KMS-11 (cell line): Measurements from ENCODE around the gene RSPRY1.

Experiments
- H2AFZ ChIP-seq: fragments of 200-600 bp; sonication (generic); 2 replicates; pipeline ENCODE4 v1.6.1; 2016; ENCODE audit warnings: antibody characterized with exemption, mixed run types, low read depth
- H3K27ac ChIP-seq: fragments of 200-600 bp; sonication (generic); 2 replicates; pipeline ENCODE4 v1.6.1; 2016; ENCODE audit warnings: mild to moderate bottlenecking, mixed run types
- H3K27me3 ChIP-seq: fragments of 200-600 bp; sonication (generic); 2 replicates; pipeline ENCODE4 v1.6.1; 2017; ENCODE audit warnings: mild to moderate bottlenecking, low read depth, mixed run types, moderate library complexity; ENCODE audit not compliant: insufficient read depth
- H3K36me3 ChIP-seq: fragments of 200-600 bp; sonication (generic); 2 replicates; pipeline ENCODE4 v1.6.1; 2017; ENCODE audit warnings: mild to moderate bottlenecking, mixed run types; ENCODE audit not compliant: insufficient read depth
- H3K4me1 ChIP-seq: fragments of 200-600 bp; sonication (generic); 2 replicates; pipeline ENCODE4 v1.6.1; 2016; ENCODE audit warnings: mild to moderate bottlenecking, low read depth, mixed run types; ENCODE audit not compliant: poor library complexity, severe bottlenecking
- H3K4me2 ChIP-seq: fragments of 200-600 bp; sonication (generic); 2 replicates; pipeline ENCODE4 v1.7.0; 2016; ENCODE audit warnings: mild to moderate bottlenecking, mixed run types
- H3K4me3 ChIP-seq: fragments of 200-600 bp; sonication (generic); IDR thresholded peaks from 2 replicates; pipeline ENCODE4 v1.6.1; 2017; ENCODE audit warnings: low read depth, low read length, mixed read lengths; ENCODE audit not compliant: insufficient read depth
- H3K79me2 ChIP-seq: fragments of 200-600 bp; sonication (generic); 2 replicates; pipeline ENCODE4 v1.6.1; 2016; ENCODE audit warnings: low read depth, mixed run types; ENCODE audit not compliant: insufficient read depth
- H3K9ac ChIP-seq: fragments of 200-600 bp; sonication (generic); 2 replicates; pipeline ENCODE4 v1.6.1; 2016; ENCODE audit warnings: mild to moderate bottlenecking, mixed run types
- H4K20me1 ChIP-seq: fragments of 200-600 bp; sonication (generic); 2 replicates; pipeline ENCODE4 v1.6.1; 2016; ENCODE audit warnings: mild to moderate bottlenecking, mixed run types; ENCODE audit not compliant: insufficient read depth
- CTCF ChIP-seq: fragments of 200-600 bp; sonication (generic); conservative IDR thresholded peaks from 2 replicates; pipeline ENCODE4 v1.6.1; 2017; ENCODE audit warnings: low read depth, mild to moderate bottlenecking, antibody characterized with exemption, low read length, moderate library complexity, mixed read lengths

Gene RSPRY1

GRCh38 chr16:57244463-57244766 lies 58.3 kb downstream of the RSPRY1 start:
- peak overlapping the region; percentile 73 for H3K9ac ChIP-seq
- peak overlapping the region; percentile 63 for H2AFZ ChIP-seq

DNA sequence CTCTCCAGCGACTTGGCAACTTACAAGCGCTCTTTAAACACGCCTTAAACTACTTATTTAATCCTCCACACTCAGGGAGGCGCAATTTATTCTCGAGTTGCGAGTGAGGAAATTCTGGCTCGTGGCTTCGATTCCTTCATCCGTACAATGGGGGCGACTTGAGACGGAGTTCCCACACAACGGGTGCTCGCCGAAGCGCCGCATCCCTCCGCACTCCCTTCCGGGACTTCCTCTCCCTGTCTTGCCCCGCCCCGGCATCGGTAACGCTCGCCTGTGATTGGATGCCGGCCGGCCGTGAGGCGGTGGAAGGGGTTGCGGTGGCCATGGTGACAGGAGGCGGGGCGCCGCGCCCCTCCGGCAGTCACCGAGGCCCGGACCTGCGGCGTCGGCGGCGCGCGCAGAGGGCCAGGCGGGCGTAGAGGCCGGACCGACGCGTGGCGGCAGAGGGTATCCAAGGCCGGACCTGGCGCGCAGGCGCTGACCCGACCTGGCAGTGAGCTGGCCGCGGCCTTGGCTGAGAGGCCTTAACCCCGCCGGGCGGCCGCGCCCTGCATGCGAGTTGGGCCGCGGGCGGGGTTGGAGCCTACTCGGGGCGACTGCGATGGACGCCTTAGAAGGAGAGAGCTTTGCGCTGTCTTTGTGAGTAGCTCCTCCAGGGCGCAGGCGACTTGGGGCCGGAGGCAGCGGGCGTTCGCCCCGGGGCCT lies 58.8 kb downstream of the RSPRY1 start, which contains the start of gene ARL2BP:
Gene ARL2BP, plus strand, starts transcription at position 493 of the 705 bp plus-strand sequence. Its CDS starts 109 bp downstream, at position 602.
- H3K79me2 ChIP-seq: 0 out of 2 replicates have a peak, but pooled peaks cover 3% of the 10 kb centered on the region
- no peaks in the 10 kb centered on the region for H3K36me3 ChIP-seq
- peak within 1 kb of the TSS; percentile 75 for H3K27ac ChIP-seq
- no peaks in the 10 kb centered on the region for H4K20me1 ChIP-seq
- peak within 1 kb of the TSS; percentile 79 for H3K4me2 ChIP-seq
- no peaks in the 10 kb centered on the region for H3K27me3 ChIP-seq
- TF ChIP-seq CTCF: no peak
- H3K9ac ChIP-seq: peak within 1 kb of the TSS; percentile 73
- H3K4me3 ChIP-seq: no peak within 1 kb of the TSS
- peak within 1 kb of the TSS; percentile 72 for H2AFZ ChIP-seq
- H3K4me1 ChIP-seq: peaks cover 13% of the 10 kb centered on the region

More at GRCh38 chr16:57244463-57244766, 58.3 kb downstream of the RSPRY1 start:
- H3K79me2 ChIP-seq: 0 out of 2 replicates have a peak, but pooled peaks cover 3% of the 10 kb centered on the region
- TF ChIP-seq CTCF: no peak
- H3K4me3 ChIP-seq: no peak overlapping the region
- peaks cover 13% of the 10 kb centered on the region for H3K4me1 ChIP-seq
- H3K27ac ChIP-seq: peak overlapping the region; percentile 75
- H3K4me2 ChIP-seq: peak overlapping the region; percentile 63
- no peaks in the 10 kb centered on the region for H4K20me1 ChIP-seq
- no peaks in the 10 kb centered on the region for H3K36me3 ChIP-seq
- H3K27me3 ChIP-seq: no peaks in the 10 kb centered on the region

DNA sequence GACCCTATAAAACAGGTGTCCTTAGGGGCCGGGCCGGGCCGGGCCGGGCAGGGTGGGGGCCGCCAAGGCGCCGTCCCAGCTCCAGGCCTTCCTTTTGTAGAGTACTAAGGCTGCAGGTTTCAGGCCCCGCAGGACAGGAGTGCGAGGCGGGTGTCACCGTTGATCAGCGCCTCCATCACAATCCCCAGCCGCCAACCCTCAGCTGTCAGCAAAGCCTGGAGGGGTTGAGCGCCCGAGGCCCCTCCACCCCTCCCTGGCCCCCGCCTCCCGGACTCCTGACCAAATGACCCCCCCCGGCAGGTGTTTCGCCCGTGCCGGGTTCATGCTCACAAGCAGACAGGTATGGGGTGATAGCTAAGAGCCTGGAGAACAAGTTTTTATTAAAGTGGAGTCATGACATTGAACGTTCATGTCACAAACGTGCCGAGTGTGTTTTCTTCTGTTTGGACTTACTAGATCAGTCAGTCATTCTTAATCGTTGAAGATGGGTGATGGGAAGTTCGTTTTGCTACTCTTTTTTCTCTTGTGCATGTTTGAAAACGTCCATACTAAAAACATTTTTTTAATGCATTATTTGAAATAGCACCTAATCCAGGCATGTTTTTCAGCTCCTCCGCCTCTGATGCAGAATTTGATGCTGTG lies 59.5 kb downstream of the RSPRY1 start:
- H3K27ac ChIP-seq: peak overlapping the region; percentile 62
- peak overlapping the region; percentile 73 for H3K9ac ChIP-seq
- H3K36me3 ChIP-seq: no peaks in the 10 kb centered on the region
- H3K4me2 ChIP-seq: peak overlapping the region; percentile 79
- no peak for TF ChIP-seq CTCF
- no peaks in the 10 kb centered on the region for H4K20me1 ChIP-seq
- H3K4me1 ChIP-seq: peaks cover 13% of the 10 kb centered on the region
- no peak overlapping the region for H3K4me3 ChIP-seq
- no peaks in the 10 kb centered on the region for H3K27me3 ChIP-seq
- H3K79me2 ChIP-seq: 0 out of 2 replicates have a peak, but pooled peaks cover 3% of the 10 kb centered on the region
- H2AFZ ChIP-seq: peak overlapping the region; percentile 72; the same call in 1 of the 2 replicates

DNA sequence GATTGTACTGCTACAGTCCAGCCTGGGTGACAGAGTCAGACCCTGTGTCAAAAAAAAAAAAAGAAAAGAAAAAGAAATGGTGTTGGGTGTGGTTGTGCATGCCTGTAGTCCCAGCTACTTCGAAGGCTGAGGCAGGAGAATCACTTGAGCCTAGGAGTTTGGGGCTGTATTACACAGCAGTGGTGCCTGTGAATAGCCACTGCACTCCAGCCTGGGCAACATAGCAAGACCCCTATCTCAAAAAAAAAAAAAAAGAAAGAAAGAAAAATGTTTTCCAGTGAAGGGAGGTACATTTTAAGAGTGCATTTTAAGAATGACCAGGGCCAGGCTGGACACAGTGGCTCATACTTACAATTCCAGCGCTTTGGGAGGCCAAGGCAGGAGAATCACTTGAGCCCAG lies 65.2 kb downstream of the RSPRY1 start:
- no peak for TF ChIP-seq CTCF
- no peaks in the 10 kb centered on the region for H3K79me2 ChIP-seq
- no peaks in the 10 kb centered on the region for H3K27me3 ChIP-seq
- H3K9ac ChIP-seq: no peak overlapping the region
- H3K27ac ChIP-seq: no peak overlapping the region
- no peaks in the 10 kb centered on the region for H3K36me3 ChIP-seq
- H3K4me3 ChIP-seq: no peak overlapping the region
- peaks cover 3% of the 10 kb centered on the region for H3K4me1 ChIP-seq
- H2AFZ ChIP-seq: no peak overlapping the region
- H3K4me2 ChIP-seq: no peak overlapping the region
- no peaks in the 10 kb centered on the region for H4K20me1 ChIP-seq
